Fibroblast of the aortic adventitia (primary cell): ENCODE measurements around the gene ERGIC1. TPM values are rescaled to one million over a fixed set of nuclear protein-coding genes. Genes with fewer than 3 reads are reported as not detected.

ENCODE experiments used
- DNase-seq: peaks from one replicate; pipeline ENCODE4 v3.0.0-alpha.2; 2010; ENCODE audit warnings: low read depth
- H3K4me3 ChIP-seq: 2 replicates; pipeline ENCODE4 v1.5.1; 2011; ENCODE audit warnings: low read depth, mild to moderate bottlenecking, control low read depth, low read length, moderate library complexity
- CTCF ChIP-seq: IDR thresholded peaks from 2 replicates; pipeline ENCODE4 v1.5.1; 2011; ENCODE audit warnings: mild to moderate bottlenecking, low read length, control low read depth, inconsistent platforms; ENCODE audit not compliant: insufficient read depth
- total RNA-seq: library from RNA; depleted of rRNA; stranded (reverse); fragments of >200 nt; gene quantifications from 2 replicates; pipeline ENCODE4 v1.2.3, GENCODE V29; 2012; ENCODE audit warnings: low replicate concordance

Gene ERGIC1
- total RNA-seq, 1 donor: 193 TPM

- no peak for TF ChIP-seq CTCF
- DNase-seq: no peak
- H3K4me3 ChIP-seq: no peak overlapping the region
These were observed 33.0 kb downstream of the ERGIC1 start for GRCh38 chr5:172866802-172867748.

GRCh38 chr5:172867761-172868435 is 33.8 kb downstream of the ERGIC1 start:
- no peak for DNase-seq
- H3K4me3 ChIP-seq: no peak overlapping the region
- no peak for TF ChIP-seq CTCF

- DNase-seq: peak; percentile 28
- TF ChIP-seq CTCF: no peak
- no peak overlapping the region for H3K4me3 ChIP-seq
These were observed 34.4 kb downstream of the ERGIC1 start for GRCh38 chr5:172868436-172868923.

GRCh38 chr5:172868924-172869591 is 35.0 kb downstream of the ERGIC1 start:
- H3K4me3 ChIP-seq: no peak overlapping the region
- peak; percentile 93 for DNase-seq
- TF ChIP-seq CTCF: peak; percentile 64

- peak; percentile 56 for DNase-seq
- no peak overlapping the region for H3K4me3 ChIP-seq
- no peak for TF ChIP-seq CTCF
These were observed 35.6 kb downstream of the ERGIC1 start for GRCh38 chr5:172869691-172870090.

- peak; percentile 92 for DNase-seq
- H3K4me3 ChIP-seq: no peak overlapping the region
- TF ChIP-seq CTCF: no peak
These were observed 36.3 kb downstream of the ERGIC1 start for GRCh38 chr5:172870291-172870714.
